SK-N-SH (cell line): Measurements from ENCODE around the gene GOPC. TPM values are rescaled to one million over a fixed set of nuclear protein-coding genes. Genes with fewer than 3 reads are reported as not detected.

Source experiments
- CTCF ChIA-PET: fragments of 300-600, 350-600 bp; formaldehyde crosslinking; extraction: SDS; loops from one replicate; lab custom pipeline; 2021; lab: Yijun Ruan, JAX
- POLR2A ChIA-PET: fragments of 350-600 bp; sonication (Branson Sonifier 250); formaldehyde crosslinking; extraction: SDS; loops from one replicate; lab custom pipeline; 2020; ENCODE audit warnings: antibody characterized with exemption, inconsistent platforms; lab: Yijun Ruan, JAX
- DNase-seq: peaks from one replicate; pipeline ENCODE4 v3.0.0; 2012
- H2AFZ ChIP-seq: fragments of 200-600 bp; sonication (generic); 2 replicates; pipeline ENCODE4 v1.8.1; 2016; ENCODE audit warnings: antibody characterized with exemption, mild to moderate bottlenecking, low read depth
- H3F3A ChIP-seq: fragments of 200-600 bp; sonication (generic); replicated peaks from 2 replicates; pipeline ENCODE3; 2016; ENCODE audit warnings: antibody characterized with exemption, mild to moderate bottlenecking; ENCODE audit not compliant: insufficient read depth
- H3K27ac ChIP-seq, 2 experiments: fragments of 200-500 bp in 1 of 2; fragments of 200-600 bp in 1 of 2; sonication (Bioruptor generic) in 1 of 2; sonication (generic), shearing (Covaris generic) in 1 of 2; 2 replicates each; pipeline versions ENCODE4 v1.5.1 to v1.6.1; 2014 to 2016; ENCODE audit warnings: low read depth in 2 of 2, inconsistent platforms in 1 of 2, low read length in 1 of 2, mild to moderate bottlenecking in 1 of 2, mixed read lengths in 1 of 2
- H3K27me3 ChIP-seq: fragments of 200-600 bp; sonication (generic), shearing (Covaris generic); 2 replicates; pipeline ENCODE4 v1.6.1; 2016; ENCODE audit warnings: mixed run types; ENCODE audit not compliant: insufficient read depth
- H3K36me3 ChIP-seq, 2 experiments: fragments of 200-500 bp in 1 of 2; fragments of 200-600 bp in 1 of 2; sonication (Bioruptor generic) in 1 of 2; sonication (generic) in 1 of 2; replicated peaks in 1 of 2; 2 replicates each; pipeline versions ENCODE3 to v1.5.1; 2014 to 2016; ENCODE audit warnings: low read length in 1 of 2, mild to moderate bottlenecking in 1 of 2; ENCODE audit not compliant: insufficient read depth in 2 of 2, control insufficient read depth in 1 of 2
- H3K4me1 ChIP-seq, 2 experiments: fragments of 200-500 bp in 1 of 2; fragments of 200-600 bp in 1 of 2; sonication (Bioruptor generic) in 1 of 2; sonication (generic), shearing (Covaris generic) in 1 of 2; 2 replicates each; pipeline versions ENCODE4 v1.5.1 to v1.6.1; 2014 to 2016; ENCODE audit warnings: low read depth in 1 of 2, low read length in 1 of 2, mixed run types in 1 of 2; ENCODE audit not compliant: insufficient read depth in 2 of 2, control insufficient read depth in 1 of 2
- H3K4me2 ChIP-seq: fragments of 200-600 bp; sonication (generic), shearing (Covaris generic); 2 replicates; pipeline ENCODE4 v1.6.1; 2017; ENCODE audit warnings: mixed run types
- H3K4me3 ChIP-seq, 2 experiments: fragments of 200-500 bp in 1 of 2; fragments of 200-600 bp in 1 of 2; sonication (Bioruptor generic) in 1 of 2; sonication (generic), shearing (Covaris generic) in 1 of 2; 2 replicates each; pipeline versions ENCODE4 v1.5.1 to v1.8.1; 2014 to 2016; ENCODE audit warnings: low read depth in 2 of 2, inconsistent platforms in 1 of 2, low read length in 1 of 2, mild to moderate bottlenecking in 1 of 2, mixed read lengths in 1 of 2, moderate library complexity in 1 of 2
- H3K79me2 ChIP-seq: fragments of 200-600 bp; sonication (generic); 2 replicates; pipeline ENCODE4 v1.8.1; 2017; ENCODE audit warnings: mild to moderate bottlenecking; ENCODE audit not compliant: insufficient read depth
- H3K9ac ChIP-seq: fragments of 200-600 bp; sonication (generic); 2 replicates; pipeline ENCODE4 v1.6.1; 2017; ENCODE audit warnings: mixed run types
- H3K9me2 ChIP-seq: fragments of 200-600 bp; sonication (generic); 2 replicates; pipeline ENCODE4 v1.6.1; 2017; ENCODE audit warnings: mixed run types
- H3K9me3 ChIP-seq: fragments of 200-600 bp; sonication (generic); 2 replicates; pipeline ENCODE4 v1.6.1; 2017; ENCODE audit warnings: mixed run types, mild to moderate bottlenecking, moderate library complexity
- H4K20me1 ChIP-seq: fragments of 200-600 bp; sonication (generic); 2 replicates; pipeline ENCODE4 v1.6.1; 2017; ENCODE audit warnings: mild to moderate bottlenecking, mixed run types; ENCODE audit not compliant: insufficient read depth
- JUND ChIP-seq: IDR thresholded peaks from 2 replicates; pipeline ENCODE4 v1.4.0; 2012
- MEF2A ChIP-seq: IDR thresholded peaks from 2 replicates; pipeline ENCODE4 v1.4.0; 2012; ENCODE audit warnings: low read depth, borderline replicate concordance
- POLR2AphosphoS5 ChIP-seq: IDR thresholded peaks from 2 replicates; pipeline ENCODE4 v1.6.1; 2012; ENCODE audit warnings: low read depth, low read length
- RAD21 ChIP-seq: IDR thresholded peaks from 2 replicates; pipeline ENCODE4 v1.6.1; 2012; ENCODE audit warnings: mild to moderate bottlenecking, low read length
- SMC3 ChIP-seq: IDR thresholded peaks from 2 replicates; pipeline ENCODE4 v1.6.1; 2012; ENCODE audit warnings: low read depth, low read length, improper control_type of control experiment
- TAF1 ChIP-seq: IDR thresholded peaks from 2 replicates; pipeline ENCODE4 v1.6.1; 2012; ENCODE audit warnings: low read depth, mild to moderate bottlenecking, low read length, moderate library complexity, borderline replicate concordance
- TEAD4 ChIP-seq: IDR thresholded peaks from 2 replicates; pipeline ENCODE4 v1.4.0; 2012; ENCODE audit warnings: mild to moderate bottlenecking, borderline replicate concordance; ENCODE audit not compliant: insufficient read depth
- WGBS: methylation state at CpG from one replicate; pipeline ENCODE4 v1.1.6; 2017; ENCODE audit warnings: low lambda C conversion rate; 5-methylcytosine and 5-hydroxymethylcytosine counted together
- polyA plus RNA-seq, 3 experiments: library from polyadenylated mRNA; depleted of rRNA; stranded (reverse); fragments of >200 nt; gene quantifications; 2 replicates each; pipeline ENCODE4 v1.2.3, GENCODE V29; 2012
- TF ChIP-seq, protein P1 (sequence below): fragments of 200-600 bp; sonication (generic); IDR thresholded peaks from 2 replicates; pipeline ENCODE4 v1.6.1; 2017; ENCODE audit warnings: antibody characterized with exemption, mild to moderate bottlenecking, moderate library complexity

The GOPC gene
- polyA plus RNA-seq, 1 of the 3 experiments (the other 2 are of a cell fraction), result 20.8 TPM

DNA sequence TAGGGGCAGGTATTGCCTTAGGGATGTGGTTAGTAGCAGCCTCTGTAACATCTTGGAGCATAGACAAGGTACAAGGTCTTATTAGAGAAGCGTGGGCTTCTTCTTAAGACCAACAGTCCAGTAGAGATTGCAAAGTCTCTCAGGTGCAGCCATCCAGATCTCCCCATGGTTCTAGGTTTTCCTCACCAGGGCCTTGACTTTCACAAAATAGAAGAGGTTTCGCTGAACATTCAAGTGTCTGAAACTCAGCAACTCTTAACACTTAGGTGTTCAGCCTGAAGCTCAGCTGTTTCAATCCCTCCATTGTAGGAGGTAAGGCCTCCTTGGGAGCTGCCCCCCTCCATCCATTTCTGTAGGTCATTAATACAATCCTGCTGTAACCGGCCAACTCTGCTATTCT lies 44.4 kb downstream of the GOPC start:
- Histone ChIP-seq H3K27ac (no peak overlapping the region), H3K36me3 (peaks cover 29 to 34% of the 10 kb centered on the region in 2 experiments), H3K9me3 (no peaks in the 10 kb centered on the region), H3K9me2 (no peaks in the 10 kb centered on the region), H3K27me3 (no peaks in the 10 kb centered on the region), H4K20me1 (no peaks in the 10 kb centered on the region), H3F3A (peaks cover 36% of the 10 kb centered on the region), H3K79me2 (no peaks in the 10 kb centered on the region), H3K9ac (no peak overlapping the region), H3K4me1 (peaks cover 7 to 10% of the 10 kb centered on the region in 2 experiments; a peak in 1 of 4 replicates), H3K4me2 (no peak overlapping the region), H2AFZ (no peak overlapping the region), H3K4me3 (no peak overlapping the region)
- WGBS, result 93% methylated on average over 3 of the region's 3 CpGs
- CTCF ChIA-PET, result interaction anchor here (1.2 to 10.1 kb wide), 4 partner anchors 10 to 107 kb away, joined by 3 to 78 read pairs (median 9); no protein-coding TSS in a partner anchor
- no peak for DNase-seq
- TF ChIP-seq JUND (peak; percentile 12; the same call in 1 of the 2 replicates), TEAD4 (no peak)
- POLR2A ChIA-PET, result interaction anchor here (0.6 kb wide), 1 partner anchor 21 kb away, joined by 4 read pairs; no protein-coding TSS in a partner anchor

GRCh38 chr6:117555882-117556498 lies 46.3 kb downstream of the GOPC start:
- Histone ChIP-seq H3K79me2 (peaks cover under 1% of the 10 kb centered on the region; the same call in 1 of the 2 replicates), H3K4me2 (peak overlapping the region; percentile 20; the same call in 1 of the 2 replicates), H3K9me2 (no peaks in the 10 kb centered on the region), H3K9ac (no peak overlapping the region), H4K20me1 (no peaks in the 10 kb centered on the region), H3K4me1 (peaks cover 0 to 7% of the 10 kb centered on the region in 2 experiments; a peak in 2 of 4 replicates), H3K27ac (peak overlapping the region in 1 of 2 experiments; percentile 51; a peak in 3 of 4 replicates), H3K9me3 (no peaks in the 10 kb centered on the region), H3K36me3 (peaks cover 14 to 18% of the 10 kb centered on the region in 2 experiments), H3F3A (peaks cover 45% of the 10 kb centered on the region), H3K4me3 (no peak overlapping the region; a peak in 1 of 4 replicates), H2AFZ (no peak overlapping the region), H3K27me3 (no peaks in the 10 kb centered on the region)
- DNase-seq, result no peak
- ChIA-PET POLR2A (no interaction called here), CTCF (interaction anchor here (0.6 to 10.1 kb wide), 20 partner anchors 8 to 187 kb away, joined by 3 to 78 read pairs (median 5); partner anchors contain the start of gene ROS1)
- TF ChIP-seq POLR2AphosphoS5, result 0 out of 2 replicates have a peak, but pooled peaks have one; percentile 2
- TF ChIP-seq MEF2A, result no peak
- TF ChIP-seq TAF1, result no peak
- peak; percentile 69 for TF ChIP-seq RAD21
- TF ChIP-seq, protein P1, sequence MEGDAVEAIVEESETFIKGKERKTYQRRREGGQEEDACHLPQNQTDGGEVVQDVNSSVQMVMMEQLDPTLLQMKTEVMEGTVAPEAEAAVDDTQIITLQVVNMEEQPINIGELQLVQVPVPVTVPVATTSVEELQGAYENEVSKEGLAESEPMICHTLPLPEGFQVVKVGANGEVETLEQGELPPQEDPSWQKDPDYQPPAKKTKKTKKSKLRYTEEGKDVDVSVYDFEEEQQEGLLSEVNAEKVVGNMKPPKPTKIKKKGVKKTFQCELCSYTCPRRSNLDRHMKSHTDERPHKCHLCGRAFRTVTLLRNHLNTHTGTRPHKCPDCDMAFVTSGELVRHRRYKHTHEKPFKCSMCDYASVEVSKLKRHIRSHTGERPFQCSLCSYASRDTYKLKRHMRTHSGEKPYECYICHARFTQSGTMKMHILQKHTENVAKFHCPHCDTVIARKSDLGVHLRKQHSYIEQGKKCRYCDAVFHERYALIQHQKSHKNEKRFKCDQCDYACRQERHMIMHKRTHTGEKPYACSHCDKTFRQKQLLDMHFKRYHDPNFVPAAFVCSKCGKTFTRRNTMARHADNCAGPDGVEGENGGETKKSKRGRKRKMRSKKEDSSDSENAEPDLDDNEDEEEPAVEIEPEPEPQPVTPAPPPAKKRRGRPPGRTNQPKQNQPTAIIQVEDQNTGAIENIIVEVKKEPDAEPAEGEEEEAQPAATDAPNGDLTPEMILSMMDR, result peak; percentile 90
- peak; percentile 59 for TF ChIP-seq SMC3
- 14% methylated on average over 5 of the region's 5 CpGs for WGBS
